Activated gamma-delta T cell (primary cell): ENCODE measurements around the gene KCNN3.

ENCODE experiments used
- DNase-seq: peaks from one replicate; lab custom pipeline; 2025; lab: John Stamatoyannopoulos, UW

KCNN3 gene

GRCh38 chr1:154880671-154881070 is 10.6 kb upstream of the KCNN3 start:
- DNase-seq: no peak

GRCh38 chr1:154879038-154879421 is 8.9 kb upstream of the KCNN3 start:
- no peak for DNase-seq

GRCh38 chr1:154878371-154879037 is 8.4 kb upstream of the KCNN3 start:
- DNase-seq: no peak

- DNase-seq: no peak
Measured at GRCh38 chr1:154877370-154877974, 7.4 kb upstream of the KCNN3 start.

GRCh38 chr1:154876842-154877369 is 6.8 kb upstream of the KCNN3 start:
- no peak for DNase-seq

- no peak for DNase-seq
Measured at GRCh38 chr1:154874465-154874864, 4.4 kb upstream of the KCNN3 start.

- DNase-seq: no peak
Measured at GRCh38 chr1:154873321-154873950, 3.4 kb upstream of the KCNN3 start.

GRCh38 chr1:154871374-154871773 is 1.3 kb upstream of the KCNN3 start:
- no peak for DNase-seq

GRCh38 chr1:154870734-154871133 is 653 bp upstream of the KCNN3 start:
- DNase-seq: no peak

- no peak for DNase-seq
Measured at GRCh38 chr1:154869351-154870114, 548 bp downstream of the KCNN3 start.

- no peak for DNase-seq
Measured at GRCh38 chr1:154867841-154868605, 2.1 kb downstream of the KCNN3 start.

GRCh38 chr1:154867064-154867825 is 2.8 kb downstream of the KCNN3 start:
- DNase-seq: no peak

- no peak for DNase-seq
Measured at GRCh38 chr1:154866257-154867063, 3.6 kb downstream of the KCNN3 start.

- no peak for DNase-seq
Measured at GRCh38 chr1:154865442-154866256, 4.4 kb downstream of the KCNN3 start.

GRCh38 chr1:154864189-154864975 is 5.7 kb downstream of the KCNN3 start:
- no peak for DNase-seq

GRCh38 chr1:154863315-154864174 is 6.5 kb downstream of the KCNN3 start:
- no peak for DNase-seq

- no peak for DNase-seq
Measured at GRCh38 chr1:154862907-154863306, 7.2 kb downstream of the KCNN3 start.
